Fibroblast of pulmonary artery (primary cell): ENCODE measurements around the gene LY6G6C.

ENCODE experiments used
- DNase-seq: peaks from one replicate; pipeline ENCODE4 v3.0.0-alpha.2; 2010; ENCODE audit warnings: low read depth
- H3K4me3 ChIP-seq: replicated peaks from 2 replicates; pipeline ENCODE4 v1.5.1; 2011; ENCODE audit warnings: low read depth, mild to moderate bottlenecking, control low read depth, low read length, moderate library complexity
- TF ChIP-seq, protein P1 (sequence below): IDR thresholded peaks from 2 replicates; pipeline ENCODE4 v1.5.1; 2011; ENCODE audit warnings: mild to moderate bottlenecking, control low read depth, low read length, inconsistent platforms; ENCODE audit errors: missing control alignments

The LY6G6C gene

GRCh38 chr6:31725502-31726350 lies 4.2 kb upstream of the LY6G6C start:
- DNase-seq: peak; percentile 88
- TF ChIP-seq, protein P1, sequence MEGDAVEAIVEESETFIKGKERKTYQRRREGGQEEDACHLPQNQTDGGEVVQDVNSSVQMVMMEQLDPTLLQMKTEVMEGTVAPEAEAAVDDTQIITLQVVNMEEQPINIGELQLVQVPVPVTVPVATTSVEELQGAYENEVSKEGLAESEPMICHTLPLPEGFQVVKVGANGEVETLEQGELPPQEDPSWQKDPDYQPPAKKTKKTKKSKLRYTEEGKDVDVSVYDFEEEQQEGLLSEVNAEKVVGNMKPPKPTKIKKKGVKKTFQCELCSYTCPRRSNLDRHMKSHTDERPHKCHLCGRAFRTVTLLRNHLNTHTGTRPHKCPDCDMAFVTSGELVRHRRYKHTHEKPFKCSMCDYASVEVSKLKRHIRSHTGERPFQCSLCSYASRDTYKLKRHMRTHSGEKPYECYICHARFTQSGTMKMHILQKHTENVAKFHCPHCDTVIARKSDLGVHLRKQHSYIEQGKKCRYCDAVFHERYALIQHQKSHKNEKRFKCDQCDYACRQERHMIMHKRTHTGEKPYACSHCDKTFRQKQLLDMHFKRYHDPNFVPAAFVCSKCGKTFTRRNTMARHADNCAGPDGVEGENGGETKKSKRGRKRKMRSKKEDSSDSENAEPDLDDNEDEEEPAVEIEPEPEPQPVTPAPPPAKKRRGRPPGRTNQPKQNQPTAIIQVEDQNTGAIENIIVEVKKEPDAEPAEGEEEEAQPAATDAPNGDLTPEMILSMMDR: no peak

GRCh38 chr6:31723980-31724691 lies 2.6 kb upstream of the LY6G6C start:
- TF ChIP-seq, protein P1: no peak
- DNase-seq: no peak

More at GRCh38 chr6:31725502-31726350, 4.2 kb upstream of the LY6G6C start:
- no peak overlapping the region for H3K4me3 ChIP-seq

GRCh38 chr6:31723245-31723979 lies 1.9 kb upstream of the LY6G6C start, which contains the start of gene MPIG6B:
MPIG6B (plus strand) TSS chr6:31723373; CDS start chr6:31723384, 11 bp downstream.
- TF ChIP-seq, protein P1: no peak
- DNase-seq: no peak
- no peak within 1 kb of the TSS for H3K4me3 ChIP-seq

More at GRCh38 chr6:31723980-31724691, 2.6 kb upstream of the LY6G6C start:
- H3K4me3 ChIP-seq: no peak overlapping the region

DNA sequence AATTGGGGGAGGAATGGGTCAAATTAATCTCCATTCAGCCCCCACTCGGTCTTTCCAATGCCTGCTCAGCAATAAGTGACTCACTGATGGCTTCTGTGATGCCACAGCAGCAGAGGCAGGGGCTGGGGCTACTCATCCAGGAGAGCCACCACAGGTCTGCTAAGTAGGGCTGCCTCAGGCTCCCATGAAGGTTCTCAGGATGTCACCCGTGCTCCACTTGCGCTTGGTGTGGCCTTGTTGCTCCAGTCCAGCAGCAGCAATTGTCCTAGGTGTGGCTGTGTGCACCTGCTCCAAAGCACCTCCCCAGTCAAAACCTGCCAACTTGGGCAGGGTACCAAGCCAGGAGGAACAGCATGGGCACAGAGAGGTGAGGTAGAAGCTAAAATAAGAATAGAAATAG lies 627 bp upstream of the LY6G6C start:
- DNase-seq: no peak
- H3K4me3 ChIP-seq: no peak overlapping the region
- TF ChIP-seq, protein P1: no peak

- no peak for DNase-seq
- H3K4me3 ChIP-seq: no peak overlapping the region
- TF ChIP-seq, protein P1: no peak
Measured at GRCh38 chr6:31720196-31720770, 1.3 kb downstream of the LY6G6C start.

DNA sequence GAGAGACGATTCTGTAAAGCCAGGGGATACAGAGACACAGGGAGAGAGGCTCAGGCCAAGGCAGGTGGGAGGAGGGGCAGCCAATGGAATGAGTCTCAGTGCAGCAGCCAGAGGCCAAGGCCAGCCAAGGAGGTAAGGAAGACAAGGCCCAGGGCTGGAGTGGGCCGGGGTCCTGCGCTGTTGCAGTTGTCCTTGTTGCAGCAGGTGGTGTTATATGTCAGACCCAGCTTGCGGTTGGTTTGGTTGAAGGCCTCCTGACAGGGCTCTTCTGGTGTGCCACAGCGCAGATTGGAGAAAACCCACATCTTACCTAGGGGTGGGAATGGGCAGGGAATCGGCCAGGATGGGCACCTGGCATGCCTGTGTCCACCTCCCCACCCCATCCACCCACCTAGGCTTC lies 2.5 kb downstream of the LY6G6C start:
- H3K4me3 ChIP-seq: no peak overlapping the region
- DNase-seq: no peak
- TF ChIP-seq, protein P1: no peak
